ENCODE results near the gene SRRM4. TPM values are rescaled to one million over a fixed set of nuclear protein-coding genes. Genes with fewer than 3 reads are reported as not detected.

The SRRM4 gene
- total RNA-seq, 1 donor from 2014 or later, result 1.7 TPM

DNA sequence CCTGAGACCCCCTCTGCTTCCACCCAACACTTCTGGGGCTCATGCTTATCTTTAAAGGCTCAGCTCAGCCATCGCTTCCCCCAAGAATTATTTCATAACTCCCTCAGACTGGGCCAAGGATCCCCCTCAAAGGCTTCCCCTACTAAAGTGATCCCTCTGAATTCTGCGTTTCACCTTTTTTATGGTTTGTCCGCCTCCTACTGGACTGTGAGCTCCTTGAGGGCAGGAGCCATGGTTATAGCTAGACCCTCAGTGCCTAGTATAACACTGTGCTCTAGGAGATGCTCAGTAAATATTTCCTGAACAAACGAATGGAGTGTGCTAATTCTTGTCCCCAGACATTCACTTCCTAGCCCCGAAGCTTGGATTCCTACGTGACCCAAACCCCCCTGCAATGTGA lies 20.5 kb upstream of the SRRM4 start:
- no peak overlapping the region for H3K27ac Mint-ChIP-seq
- DNase-seq (ENCODE audit: low spot score in 2 of 2, unreplicated experiment in 2 of 2), result no peak
- H3K4me3 Mint-ChIP-seq, result no peak overlapping the region
- no peaks in the 10 kb centered on the region for H3K4me1 Mint-ChIP-seq
- peaks cover 12% of the 10 kb centered on the region for H3K27me3 Mint-ChIP-seq (ENCODE audit: low read depth)
- no peaks in the 10 kb centered on the region for H3K36me3 Mint-ChIP-seq
- peaks cover 12% of the 10 kb centered on the region for H3K9me3 Mint-ChIP-seq
- TF ChIP-seq CTCF (IDR thresholded peaks at IDR 0.05; ENCODE audit: unreplicated experiment), result no peak

GRCh38 chr12:118964988-118965387 lies 16.4 kb upstream of the SRRM4 start:
- no peak overlapping the region for H3K4me3 Mint-ChIP-seq
- no peak for TF ChIP-seq CTCF (IDR thresholded peaks at IDR 0.05; ENCODE audit: unreplicated experiment)
- no peak overlapping the region for H3K27ac Mint-ChIP-seq
- no peaks in the 10 kb centered on the region for H3K36me3 Mint-ChIP-seq
- peaks cover 7% of the 10 kb centered on the region for H3K27me3 Mint-ChIP-seq (ENCODE audit: low read depth)
- no peaks in the 10 kb centered on the region for H3K4me1 Mint-ChIP-seq
- peaks cover 21% of the 10 kb centered on the region for H3K9me3 Mint-ChIP-seq
- no peak for DNase-seq (ENCODE audit: low spot score in 2 of 2, unreplicated experiment in 2 of 2)

GRCh38 chr12:118970856-118971255 lies 10.5 kb upstream of the SRRM4 start:
- H3K4me3 Mint-ChIP-seq, result no peak overlapping the region
- H3K9me3 Mint-ChIP-seq, result peaks cover 10% of the 10 kb centered on the region
- H3K27ac Mint-ChIP-seq, result no peak overlapping the region
- no peaks in the 10 kb centered on the region for H3K36me3 Mint-ChIP-seq
- no peak for TF ChIP-seq CTCF (IDR thresholded peaks at IDR 0.05; ENCODE audit: unreplicated experiment)
- H3K4me1 Mint-ChIP-seq, result no peaks in the 10 kb centered on the region
- H3K27me3 Mint-ChIP-seq (ENCODE audit: low read depth), result peaks cover 17% of the 10 kb centered on the region
- DNase-seq (ENCODE audit: low spot score in 2 of 2, unreplicated experiment in 2 of 2), result no peak

DNA sequence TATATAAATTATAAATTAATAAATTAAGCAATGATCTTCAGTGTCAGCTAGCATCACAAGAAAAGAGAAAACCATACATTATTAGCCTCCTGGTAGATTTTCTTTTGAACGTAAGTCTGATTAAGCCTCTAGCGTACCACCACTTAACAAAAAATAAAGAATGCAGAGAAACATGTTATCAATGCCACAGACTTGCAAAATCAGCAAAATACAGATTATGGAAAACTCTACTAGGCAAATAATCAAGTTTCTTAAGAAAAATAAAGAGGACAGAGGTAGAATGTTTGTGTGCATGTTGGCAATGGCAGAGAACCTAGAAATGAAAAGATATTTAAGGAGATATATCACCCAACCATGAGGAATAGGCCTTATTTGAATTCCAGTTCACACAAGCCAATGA lies 8.4 kb upstream of the SRRM4 start:
- no peaks in the 10 kb centered on the region for H3K36me3 Mint-ChIP-seq
- no peak overlapping the region for H3K4me3 Mint-ChIP-seq
- no peak for DNase-seq (ENCODE audit: low spot score in 2 of 2, unreplicated experiment in 2 of 2)
- no peak for TF ChIP-seq CTCF (IDR thresholded peaks at IDR 0.05; ENCODE audit: unreplicated experiment)
- no peak overlapping the region for H3K27ac Mint-ChIP-seq
- peaks cover 4% of the 10 kb centered on the region for H3K9me3 Mint-ChIP-seq
- peaks cover 30% of the 10 kb centered on the region for H3K27me3 Mint-ChIP-seq (ENCODE audit: low read depth)
- H3K4me1 Mint-ChIP-seq, result no peaks in the 10 kb centered on the region

DNA sequence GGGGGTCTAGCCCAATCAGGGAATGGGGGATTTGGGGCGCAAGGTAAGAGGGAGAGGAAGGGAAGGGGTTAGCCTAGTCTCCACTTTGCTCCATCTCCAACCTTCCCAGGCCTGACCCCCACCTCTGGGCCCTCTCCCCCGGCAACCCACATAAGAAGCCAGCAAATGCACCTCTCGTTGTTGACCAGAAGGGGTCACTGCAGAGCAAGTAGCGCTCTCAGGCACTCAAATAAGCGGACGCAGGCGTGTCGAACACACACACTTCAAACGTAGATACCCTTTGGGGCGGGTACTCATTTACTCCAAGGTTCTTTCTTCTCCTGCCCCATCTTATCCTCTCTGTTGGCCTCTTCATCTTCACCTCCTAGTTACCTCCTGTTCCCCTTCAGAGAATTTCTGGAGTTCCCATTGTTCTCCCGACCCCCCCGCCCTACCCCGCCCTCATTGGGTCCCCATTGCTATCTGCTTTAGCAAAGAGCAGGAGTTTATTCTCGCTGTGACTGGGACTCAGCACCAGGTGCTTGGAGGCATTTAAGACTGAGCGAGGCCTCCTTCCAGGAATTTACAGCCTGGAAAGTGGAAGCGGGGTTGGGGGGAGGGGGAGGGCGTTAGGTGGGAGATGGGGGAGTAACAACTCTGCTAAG lies 1.5 kb upstream of the SRRM4 start:
- DNase-seq (ENCODE audit: low spot score in 2 of 2, unreplicated experiment in 2 of 2), result peak in 1 of 2 experiments; percentile 54
- H3K9me3 Mint-ChIP-seq, result no peaks in the 10 kb centered on the region
- TF ChIP-seq CTCF (IDR thresholded peaks at IDR 0.05; ENCODE audit: unreplicated experiment), result peak; percentile 66
- no peaks in the 10 kb centered on the region for H3K4me1 Mint-ChIP-seq
- H3K27me3 Mint-ChIP-seq (ENCODE audit: low read depth), result peaks cover 82% of the 10 kb centered on the region
- no peak overlapping the region for H3K4me3 Mint-ChIP-seq
- H3K36me3 Mint-ChIP-seq, result no peaks in the 10 kb centered on the region
- no peak overlapping the region for H3K27ac Mint-ChIP-seq
